Myometrial cell (primary cell): ENCODE data around the gene PCDHGA12. TPM values are rescaled to one million over a fixed set of nuclear protein-coding genes. Genes with fewer than 3 reads are reported as not detected.

Experiments
- total RNA-seq: library from RNA; depleted of rRNA; stranded (reverse); fragments of >200 nt; gene quantifications from 2 replicates; pipeline ENCODE4 v1.2.3, GENCODE V29; 2015

PCDHGA12 gene
- total RNA-seq = 14.9 and 15.6 TPM in 2 replicates

DNA sequence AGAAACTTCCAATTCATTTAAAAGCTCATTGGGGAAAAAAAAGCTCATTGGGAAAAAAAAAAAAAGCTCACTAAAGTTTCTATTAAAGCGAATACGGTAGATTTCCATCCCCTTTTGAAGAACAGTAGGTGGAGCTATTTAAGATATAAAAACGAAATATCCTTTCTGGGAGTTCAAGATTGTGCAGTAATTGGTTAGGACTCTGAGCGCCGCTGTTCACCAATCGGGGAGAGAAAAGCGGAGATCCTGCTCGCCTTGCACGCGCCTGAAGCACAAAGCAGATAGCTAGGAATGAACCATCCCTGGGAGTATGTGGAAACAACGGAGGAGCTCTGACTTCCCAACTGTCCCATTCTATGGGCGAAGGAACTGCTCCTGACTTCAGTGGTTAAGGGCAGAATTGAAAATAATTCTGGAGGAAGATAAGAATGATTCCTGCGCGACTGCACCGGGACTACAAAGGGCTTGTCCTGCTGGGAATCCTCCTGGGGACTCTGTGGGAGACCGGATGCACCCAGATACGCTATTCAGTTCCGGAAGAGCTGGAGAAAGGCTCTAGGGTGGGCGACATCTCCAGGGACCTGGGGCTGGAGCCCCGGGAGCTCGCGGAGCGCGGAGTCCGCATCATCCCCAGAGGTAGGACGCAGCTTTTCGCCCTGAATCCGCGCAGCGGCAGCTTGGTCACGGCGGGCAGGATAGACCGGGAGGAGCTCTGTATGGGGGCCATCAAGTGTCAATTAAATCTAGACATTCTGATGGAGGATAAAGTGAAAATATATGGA, at the start of gene PCDHGA12:
Gene PCDHGA12, plus strand, starts transcription at position 176 of the 782 bp plus-strand sequence. Its CDS starts 253 bp downstream, at position 429.

DNA sequence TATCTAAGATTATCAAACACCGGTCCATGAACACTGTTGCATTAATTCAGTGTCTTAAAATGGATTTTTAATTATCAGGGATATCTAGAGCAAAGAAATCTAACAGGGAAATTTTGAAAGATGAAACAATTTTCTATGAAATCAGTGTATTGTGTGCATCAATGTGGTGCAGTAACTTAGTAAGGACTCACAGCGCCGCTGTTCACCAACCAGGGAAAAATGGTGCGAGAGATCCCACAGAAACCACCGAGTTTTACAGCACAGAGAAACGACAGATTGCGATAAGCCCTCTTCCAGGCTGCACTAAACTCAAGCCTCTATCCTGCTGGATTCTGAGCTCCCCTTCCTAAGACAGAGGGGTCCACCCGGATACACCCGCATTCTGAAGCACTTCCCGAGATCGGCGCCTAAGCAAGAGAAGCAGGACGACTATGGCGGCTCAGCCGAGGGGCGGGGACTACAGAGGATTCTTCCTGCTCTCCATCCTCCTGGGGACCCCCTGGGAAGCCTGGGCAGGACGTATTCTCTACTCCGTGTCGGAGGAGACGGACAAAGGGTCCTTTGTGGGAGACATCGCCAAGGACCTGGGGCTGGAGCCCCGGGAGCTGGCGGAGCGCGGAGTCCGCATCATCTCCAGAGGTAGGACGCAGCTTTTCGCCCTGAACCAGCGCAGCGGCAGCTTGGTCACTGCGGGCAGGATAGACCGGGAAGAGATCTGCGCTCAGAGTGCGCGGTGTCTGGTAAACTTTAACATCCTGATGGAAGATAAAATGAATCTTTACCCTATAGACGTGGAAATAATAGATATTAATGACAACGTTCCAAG, 47.6 kb upstream of the PCDHGA12 start, which contains the start of gene PCDHGA7:
Gene PCDHGA7, plus strand, starts transcription at position 274 of the 826 bp plus-strand sequence. Its CDS starts 158 bp downstream, at position 432.

DNA sequence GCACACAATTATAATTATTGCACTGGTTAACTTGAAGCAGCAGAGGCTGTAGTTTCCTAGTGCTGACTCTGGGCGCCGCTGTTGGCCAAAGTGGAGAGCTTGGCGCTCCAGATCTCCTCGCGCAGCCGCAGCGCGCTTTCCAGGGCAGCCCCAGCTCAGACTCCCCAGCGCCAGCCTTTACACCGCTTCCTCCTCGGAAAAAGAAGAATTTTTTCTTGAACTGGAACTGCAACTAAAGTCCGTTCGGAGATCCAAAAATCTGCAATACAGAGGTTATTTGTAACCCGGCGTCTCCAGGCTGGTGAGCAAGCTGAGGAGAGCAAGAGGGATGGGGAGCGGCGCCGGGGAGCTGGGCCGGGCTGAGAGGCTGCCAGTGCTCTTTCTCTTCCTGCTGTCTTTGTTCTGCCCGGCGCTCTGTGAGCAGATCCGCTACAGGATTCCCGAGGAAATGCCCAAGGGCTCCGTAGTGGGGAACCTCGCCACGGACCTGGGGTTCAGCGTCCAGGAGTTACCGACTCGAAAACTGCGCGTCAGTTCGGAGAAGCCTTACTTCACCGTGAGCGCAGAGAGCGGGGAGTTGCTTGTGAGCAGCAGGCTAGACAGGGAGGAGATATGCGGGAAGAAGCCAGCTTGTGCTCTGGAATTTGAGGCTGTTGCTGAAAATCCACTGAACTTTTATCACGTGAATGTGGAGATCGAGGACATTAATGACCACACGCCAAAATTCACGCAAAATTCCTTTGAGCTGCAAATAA, 42.6 kb upstream of the PCDHGA12 start, which contains the start of gene PCDHGB4:
Gene PCDHGB4, plus strand, starts transcription at position 142 of the 755 bp plus-strand sequence. Its CDS starts 187 bp downstream, at position 329.

DNA sequence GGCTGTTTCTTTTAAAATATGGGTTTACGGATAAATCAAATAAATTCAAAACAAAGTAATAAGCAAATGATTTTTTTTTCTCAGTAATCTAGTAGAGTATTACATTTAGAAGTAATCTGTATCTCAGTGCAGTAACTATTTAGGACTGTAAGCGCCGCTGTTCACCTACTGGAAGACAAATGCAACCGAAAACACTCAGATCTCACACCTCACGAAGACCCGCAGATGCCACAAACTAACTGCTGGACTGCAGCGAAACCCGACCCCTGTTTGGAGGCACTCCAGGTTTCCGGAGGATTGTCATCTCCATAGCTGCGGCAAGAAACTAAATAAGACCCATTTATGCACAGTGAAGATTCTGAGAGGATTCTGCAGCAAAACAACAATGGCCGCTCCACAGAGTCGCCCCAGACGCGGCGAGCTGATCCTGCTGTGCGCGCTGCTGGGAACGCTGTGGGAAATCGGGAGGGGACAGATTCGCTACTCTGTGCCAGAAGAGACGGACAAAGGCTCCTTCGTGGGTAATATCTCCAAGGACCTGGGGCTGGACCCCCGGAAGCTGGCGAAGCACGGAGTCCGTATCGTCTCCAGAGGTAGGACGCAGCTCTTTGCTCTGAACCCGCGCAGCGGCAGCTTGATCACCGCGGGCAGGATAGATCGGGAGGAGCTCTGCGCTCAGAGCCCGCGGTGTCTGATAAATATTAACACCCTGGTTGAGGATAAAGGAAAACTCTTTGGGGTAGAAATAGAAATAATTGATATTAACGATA, 37.7 kb upstream of the PCDHGA12 start, which contains the start of gene PCDHGA8:
Gene PCDHGA8, plus strand, starts transcription at position 205 of the 770 bp plus-strand sequence. Its CDS starts 181 bp downstream, at position 386.

DNA sequence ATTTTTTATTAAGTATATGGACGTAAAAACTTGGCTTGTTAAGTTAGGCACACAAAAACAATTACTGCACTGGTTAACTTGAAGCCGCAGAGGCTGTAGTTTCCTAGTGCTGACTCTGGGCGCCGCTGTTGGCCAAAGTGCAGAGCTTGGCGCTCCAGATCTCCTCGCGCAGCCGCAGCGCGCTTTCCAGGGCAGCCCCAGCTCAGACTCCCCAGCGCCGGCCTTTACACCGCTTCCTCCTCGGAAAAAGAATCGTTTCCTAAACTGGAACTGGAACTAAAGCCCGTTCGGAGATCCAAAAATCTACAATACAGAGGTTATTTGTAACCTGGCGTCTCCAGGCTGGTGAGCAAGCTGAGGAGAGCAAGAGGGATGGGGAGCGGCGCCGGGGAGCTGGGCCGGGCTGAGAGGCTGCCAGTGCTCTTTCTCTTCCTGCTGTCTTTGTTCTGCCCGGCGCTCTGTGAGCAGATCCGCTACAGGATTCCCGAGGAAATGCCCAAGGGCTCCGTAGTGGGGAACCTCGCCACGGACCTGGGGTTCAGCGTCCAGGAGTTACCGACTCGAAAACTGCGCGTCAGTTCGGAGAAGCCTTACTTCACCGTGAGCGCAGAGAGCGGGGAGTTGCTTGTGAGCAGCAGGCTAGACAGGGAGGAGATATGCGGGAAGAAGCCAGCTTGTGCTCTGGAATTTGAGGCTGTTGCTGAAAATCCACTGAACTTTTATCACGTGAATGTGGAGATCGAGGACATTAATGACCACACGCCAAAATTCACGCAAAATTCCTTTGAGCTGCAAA, 32.4 kb upstream of the PCDHGA12 start, which contains the start of gene PCDHGB5:
Gene PCDHGB5, plus strand, starts transcription at position 192 of the 796 bp plus-strand sequence. Its CDS starts 181 bp downstream, at position 373.

DNA sequence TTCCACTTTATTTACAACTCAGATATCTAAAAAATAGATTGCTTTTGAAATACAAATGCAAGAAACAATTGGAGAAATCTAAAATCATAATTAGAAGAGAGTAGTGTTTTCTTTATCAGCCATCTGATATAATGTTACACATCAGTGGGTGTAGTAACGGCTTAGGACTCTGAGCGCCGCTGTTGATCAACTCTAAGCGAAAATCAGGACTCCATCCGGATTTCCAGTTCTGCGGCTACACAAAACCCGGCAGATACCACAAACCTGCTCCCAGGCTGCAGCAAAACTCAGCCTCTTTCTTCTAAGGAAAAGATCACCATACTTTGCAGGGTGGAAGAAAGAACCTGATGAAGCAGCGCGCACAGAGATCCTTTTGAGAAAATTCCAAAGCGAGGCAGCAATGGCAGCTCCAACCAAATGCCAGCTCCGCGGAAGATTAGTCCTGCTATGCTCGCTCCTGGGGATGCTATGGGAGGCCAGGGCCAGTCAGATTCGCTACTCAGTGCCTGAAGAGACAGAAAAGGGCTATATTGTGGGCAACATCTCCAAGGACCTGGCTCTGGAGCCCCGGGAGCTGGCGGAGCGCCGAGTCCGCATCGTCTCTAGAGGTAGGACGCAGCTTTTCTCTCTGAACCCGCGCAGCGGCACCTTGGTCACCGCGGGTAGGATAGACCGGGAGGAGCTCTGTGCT, 27.6 kb upstream of the PCDHGA12 start, which contains the start of gene PCDHGA9:
Gene PCDHGA9, plus strand, starts transcription at position 226 of the 691 bp plus-strand sequence. Its CDS starts 175 bp downstream, at position 401.

DNA sequence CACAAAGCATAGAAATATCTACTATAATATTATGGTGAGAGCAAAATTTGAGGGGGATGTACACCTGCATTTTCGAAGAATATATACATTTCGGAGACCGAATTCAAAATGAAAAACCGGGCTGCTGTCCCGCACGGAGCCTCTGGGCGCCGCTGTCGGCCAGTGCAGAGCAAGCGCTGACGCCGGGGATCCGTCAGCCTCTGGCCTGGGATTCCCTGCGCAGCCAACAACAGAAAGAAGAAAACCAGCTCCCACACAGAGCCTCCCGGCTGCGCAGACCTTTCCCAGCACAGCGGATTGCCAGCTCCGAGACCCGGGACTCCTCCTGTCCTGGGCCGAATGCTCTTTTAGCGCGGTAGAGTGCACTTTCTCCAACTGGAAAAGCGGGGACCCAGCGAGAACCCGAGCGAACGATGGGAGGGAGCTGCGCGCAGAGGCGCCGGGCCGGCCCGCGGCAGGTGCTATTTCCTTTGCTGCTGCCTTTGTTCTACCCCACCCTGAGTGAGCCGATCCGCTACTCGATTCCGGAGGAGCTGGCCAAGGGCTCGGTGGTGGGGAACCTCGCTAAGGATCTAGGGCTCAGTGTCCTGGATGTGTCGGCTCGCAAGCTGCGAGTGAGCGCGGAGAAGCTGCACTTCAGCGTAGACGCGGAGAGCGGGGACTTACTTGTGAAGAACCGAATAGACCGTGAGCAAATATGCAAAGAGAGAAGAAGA, 22.4 kb upstream of the PCDHGA12 start, which contains the start of gene PCDHGB6:
Gene PCDHGB6, plus strand, starts transcription at position 232 of the 716 bp plus-strand sequence. Its CDS starts 182 bp downstream, at position 414.

DNA sequence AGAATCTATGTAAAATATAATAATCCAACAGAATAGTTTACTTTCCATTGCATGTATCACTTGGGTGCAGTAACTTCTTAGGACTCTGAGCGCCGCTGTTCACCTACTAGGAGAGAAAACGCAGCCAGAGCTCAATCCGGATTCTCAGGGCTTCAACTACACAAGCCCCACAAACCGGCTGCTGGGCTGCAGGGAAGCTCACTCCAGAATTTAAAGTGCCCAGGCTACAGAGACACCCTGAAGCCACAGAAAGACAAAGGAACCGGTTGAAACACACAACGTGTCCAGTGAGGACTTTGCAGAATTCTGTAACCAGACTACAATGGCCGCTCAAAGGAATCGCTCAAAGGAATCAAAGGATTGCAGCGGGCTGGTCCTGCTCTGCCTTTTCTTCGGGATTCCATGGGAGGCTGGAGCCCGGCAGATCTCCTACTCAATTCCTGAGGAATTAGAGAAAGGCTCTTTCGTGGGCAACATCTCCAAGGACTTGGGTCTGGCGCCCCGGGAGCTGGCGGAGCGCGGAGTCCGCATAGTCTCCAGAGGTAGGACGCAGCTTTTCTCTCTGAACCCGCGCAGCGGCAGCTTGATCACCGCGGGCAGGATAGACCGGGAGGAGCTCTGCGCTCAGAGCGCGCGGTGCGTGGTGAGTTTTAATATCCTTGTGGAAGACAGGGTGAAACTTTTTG, 17.3 kb upstream of the PCDHGA12 start, which contains the start of gene PCDHGA10:
Gene PCDHGA10, plus strand, starts transcription at position 134 of the 686 bp plus-strand sequence. Its CDS starts 189 bp downstream, at position 323.

DNA sequence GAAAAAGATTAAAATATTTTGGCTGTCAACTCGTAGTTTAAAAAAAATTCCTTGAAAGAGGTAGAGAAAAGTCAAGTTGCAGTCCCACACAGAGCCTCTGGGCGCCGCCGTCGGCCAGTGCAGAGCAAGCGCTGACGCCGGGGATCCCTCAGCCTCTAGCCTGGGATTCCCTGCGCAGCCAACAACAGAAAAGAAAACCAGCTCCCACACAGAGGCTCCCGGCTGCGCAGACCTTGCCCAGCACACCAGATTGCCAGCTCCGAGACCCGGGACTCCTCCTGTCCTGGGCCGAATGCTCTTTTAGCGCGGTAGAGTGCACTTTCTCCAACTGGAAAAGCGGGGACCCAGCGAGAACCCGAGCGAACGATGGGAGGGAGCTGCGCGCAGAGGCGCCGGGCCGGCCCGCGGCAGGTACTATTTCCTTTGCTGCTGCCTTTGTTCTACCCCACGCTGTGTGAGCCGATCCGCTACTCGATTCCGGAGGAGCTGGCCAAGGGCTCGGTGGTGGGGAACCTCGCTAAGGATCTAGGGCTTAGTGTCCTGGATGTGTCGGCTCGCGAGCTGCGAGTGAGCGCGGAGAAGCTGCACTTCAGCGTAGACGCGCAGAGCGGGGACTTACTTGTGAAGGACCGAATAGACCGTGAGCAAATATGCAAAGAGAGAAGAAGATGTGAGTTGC, 12.7 kb upstream of the PCDHGA12 start, which contains the start of gene PCDHGB7:
Gene PCDHGB7, plus strand, starts transcription at position 184 of the 679 bp plus-strand sequence. Its CDS starts 183 bp downstream, at position 367.

DNA sequence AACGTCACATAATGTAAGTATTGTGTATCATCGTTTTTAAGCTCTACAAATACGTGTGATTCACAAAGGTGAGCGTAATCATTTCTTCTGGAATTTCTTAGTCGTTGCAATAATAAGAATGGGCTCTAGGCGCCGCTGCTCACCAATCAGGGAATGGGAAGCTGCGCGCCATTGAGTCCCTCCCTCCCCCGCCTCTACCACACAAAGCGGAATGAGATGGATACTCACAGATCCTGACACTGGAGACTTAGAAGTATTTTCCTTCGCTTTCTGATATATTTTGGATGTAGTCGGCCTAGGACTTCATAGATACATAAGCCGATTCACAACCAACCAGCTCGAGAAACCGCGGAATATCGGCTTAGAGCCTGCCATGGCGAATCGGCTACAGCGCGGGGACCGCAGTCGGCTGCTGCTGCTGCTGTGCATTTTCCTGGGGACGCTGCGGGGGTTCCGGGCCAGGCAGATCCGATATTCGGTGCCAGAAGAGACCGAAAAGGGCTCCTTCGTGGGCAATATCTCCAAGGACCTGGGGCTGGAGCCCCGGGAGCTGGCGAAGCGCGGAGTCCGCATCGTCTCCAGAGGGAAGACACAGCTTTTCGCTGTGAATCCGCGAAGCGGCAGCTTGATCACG, 9.3 kb upstream of the PCDHGA12 start, which contains the start of gene PCDHGA11:
Gene PCDHGA11, plus strand, starts transcription at position 197 of the 634 bp plus-strand sequence. Its CDS starts 177 bp downstream, at position 374.

DNA sequence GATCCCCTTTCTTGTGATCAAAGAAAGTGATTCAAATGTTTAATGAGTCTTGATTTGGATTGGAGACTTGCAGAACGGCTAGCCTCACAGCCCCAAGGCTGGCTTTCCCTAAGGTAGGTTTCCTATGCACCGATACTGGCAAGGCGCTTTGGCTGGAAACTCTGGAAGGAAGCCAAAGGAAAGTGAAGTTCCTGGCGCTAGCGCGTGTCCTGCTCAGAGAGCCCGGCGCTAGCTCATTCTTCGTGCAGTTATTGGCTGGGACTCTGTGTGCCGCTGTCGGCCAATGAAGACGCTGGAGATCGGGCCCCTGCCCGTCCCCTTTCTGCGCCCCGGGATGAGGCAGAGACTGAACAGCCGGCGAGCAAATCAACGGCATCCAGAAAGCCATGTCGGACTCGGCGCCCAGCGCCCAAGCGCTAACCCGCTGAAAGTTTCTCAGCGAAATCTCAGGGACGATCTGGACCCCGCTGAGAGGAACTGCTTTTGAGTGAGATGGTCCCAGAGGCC, 45.4 kb downstream of the PCDHGA12 start, which contains the start of gene PCDHGC3:
Gene PCDHGC3, plus strand, starts transcription at position 342 of the 507 bp plus-strand sequence. Its CDS starts 151 bp downstream, at position 493.

Other genes starting within 250 kb of the PCDHGA12 start
- under 0.01 TPM in 2 replicates for gene PCDHB16, start 248.1 kb upstream of the PCDHGA12 start, total RNA-seq
- gene PCDHB9, start 243.3 kb upstream of the PCDHGA12 start, total RNA-seq = 0.18 TPM in 1 of 2 replicates, not detected in the other
- gene PCDHB10, start 238.2 kb upstream of the PCDHGA12 start, total RNA-seq = 0.58 TPM in 1 of 2 replicates, not detected in the other
- gene PCDHB11, start 230.9 kb upstream of the PCDHGA12 start, total RNA-seq = not detected in 2 replicates
- not detected in 2 replicates for gene PCDHB12, start 221.8 kb upstream of the PCDHGA12 start, total RNA-seq
- under 0.01 TPM in 1 of 2 replicates, not detected in the other for gene PCDHB13, start 216.6 kb upstream of the PCDHGA12 start, total RNA-seq
- under 0.01 and 1.7 TPM in 2 replicates for gene PCDHB14, start 207.2 kb upstream of the PCDHGA12 start, total RNA-seq
- gene PCDHB15, start 185.1 kb upstream of the PCDHGA12 start, total RNA-seq = 0.35 TPM in 1 of 2 replicates, not detected in the other
- under 0.01 TPM in 1 of 2 replicates, not detected in the other for gene SLC25A2, start 126.5 kb upstream of the PCDHGA12 start, total RNA-seq
- 45.8 and 59.5 TPM in 2 replicates for gene TAF7, start 109.7 kb upstream of the PCDHGA12 start, total RNA-seq
- gene PCDHGA1, start 100.0 kb upstream of the PCDHGA12 start, total RNA-seq = 0.29 TPM in 1 of 2 replicates, not detected in the other
- 0.53 and 1.4 TPM in 2 replicates for gene PCDHGA2, start 91.7 kb upstream of the PCDHGA12 start, total RNA-seq
- gene PCDHGA3, start 86.7 kb upstream of the PCDHGA12 start, total RNA-seq = 0.18 TPM in 1 of 2 replicates, not detected in the other
- 0.35 TPM in 1 of 2 replicates, not detected in the other for gene PCDHGB1, start 80.4 kb upstream of the PCDHGA12 start, total RNA-seq
- gene PCDHGA4, start 75.5 kb upstream of the PCDHGA12 start, total RNA-seq = 0.58 and 2.1 TPM in 2 replicates
- 0.53 and 0.86 TPM in 2 replicates for gene PCDHGB2, start 70.5 kb upstream of the PCDHGA12 start, total RNA-seq
- 0.29 and 0.89 TPM in 2 replicates for gene PCDHGA5, start 66.3 kb upstream of the PCDHGA12 start, total RNA-seq
- gene PCDHGB3, start 60.3 kb upstream of the PCDHGA12 start, total RNA-seq = 0.58 and 0.71 TPM in 2 replicates
- 0.86 and 1.4 TPM in 2 replicates for gene PCDHGA6, start 56.6 kb upstream of the PCDHGA12 start, total RNA-seq
- gene PCDHGA7, start 47.8 kb upstream of the PCDHGA12 start, total RNA-seq = 0.89 and 2.0 TPM in 2 replicates
- gene PCDHGB4, start 42.8 kb upstream of the PCDHGA12 start, total RNA-seq = 3.9 and 4.6 TPM in 2 replicates
- gene PCDHGA8, start 37.9 kb upstream of the PCDHGA12 start, total RNA-seq = 0.71 and 0.86 TPM in 2 replicates
- gene PCDHGB5, start 32.6 kb upstream of the PCDHGA12 start, total RNA-seq = 6.7 and 7.2 TPM in 2 replicates
- gene PCDHGA9, start 27.7 kb upstream of the PCDHGA12 start, total RNA-seq = 0.86 and 1.9 TPM in 2 replicates
- gene PCDHGB6, start 22.5 kb upstream of the PCDHGA12 start, total RNA-seq = 0.29 and 0.89 TPM in 2 replicates
- 4.3 and 4.6 TPM in 2 replicates for gene PCDHGA10, start 17.5 kb upstream of the PCDHGA12 start, total RNA-seq
- gene PCDHGB7, start 12.8 kb upstream of the PCDHGA12 start, total RNA-seq = 4.3 and 6.0 TPM in 2 replicates
- 5.3 and 8.4 TPM in 2 replicates for gene PCDHGA11, start 9.5 kb upstream of the PCDHGA12 start, total RNA-seq
- 38.6 TPM in 2 replicates for gene PCDHGC3, start 45.5 kb downstream of the PCDHGA12 start, total RNA-seq
- gene PCDHGC4, start 54.5 kb downstream of the PCDHGA12 start, total RNA-seq = under 0.01 and 0.58 TPM in 2 replicates
- gene PCDHGC5, start 58.6 kb downstream of the PCDHGA12 start, total RNA-seq = 0.71 and 1.2 TPM in 2 replicates
- gene DIAPH1, start 188.5 kb downstream of the PCDHGA12 start, total RNA-seq = 36.6 and 46.8 TPM in 2 replicates
- 55.1 and 67.2 TPM in 2 replicates for gene HDAC3, start 206.3 kb downstream of the PCDHGA12 start, total RNA-seq
- gene RELL2, start 206.5 kb downstream of the PCDHGA12 start, total RNA-seq = 3.5 and 6.2 TPM in 2 replicates
- gene FCHSD1, start 220.9 kb downstream of the PCDHGA12 start, total RNA-seq = 23.6 and 32.6 TPM in 2 replicates